ENCODE data around the gene TLL2.

- no peak for TF ChIP-seq GATA3 (IDR thresholded peaks at IDR 0.05; ENCODE audit: low read depth, low read length)
- TF ChIP-seq GATA2 (IDR thresholded peaks at IDR 0.05; ENCODE audit: low read depth, low read length): no peak
Measured at GRCh38 chr10:96319754-96320474, 193.8 kb downstream of the TLL2 start.

Data from SH-SY5Y (cell line).